Activated naive CD4-positive, alpha-beta T cell treated with anti-CD3 and anti-CD28 coated beads, Interleukin-2, amount 50 U/mL, for 72 hours (primary cell): ENCODE measurements around the gene PIP4K2B. TPM values are rescaled to one million over a fixed set of nuclear protein-coding genes. Genes with fewer than 3 reads are reported as not detected.
"Not testable (repeated sequence)": the region's sequence is repeated elsewhere in the genome, so short reads cannot be mapped to it uniquely, and the experiment has no call there.

ENCODE experiments used
- ATAC-seq, 2 donors: fragments of 150-1000 bp; cut with Tn5 transposase; 2 replicates each; pipeline ENCODE4 v1.10.0; 2021; ENCODE audit warnings: mild to moderate bottlenecking in 2 of 2, moderate library complexity in 2 of 2
- DNase-seq, 2 donors: peaks; one replicate each; pipeline ENCODE4 v3.0.0; 2021 to 2022; ENCODE audit warnings: low spot score in 2 of 2
- H3K27ac Mint-ChIP-seq, 2 donors: one replicate each; pipeline ENCODE4 v1.8.0; 2022; ENCODE audit warnings: mild to moderate bottlenecking in 2 of 2, mixed read lengths in 2 of 2
- H3K36me3 Mint-ChIP-seq, 2 donors: one replicate each; pipeline ENCODE4 v1.8.0; 2022; ENCODE audit warnings: mixed read lengths in 2 of 2
- H3K9me3 Mint-ChIP-seq, 2 donors: one replicate each; pipeline ENCODE4 v1.8.0; 2022; ENCODE audit warnings: mixed read lengths in 2 of 2
- total RNA-seq, 2 donors: library from RNA; stranded (reverse); gene quantifications; one replicate each; pipeline ENCODE4 v1.2.3, GENCODE V29; 2022

The PIP4K2B gene
- total RNA-seq, 2 donors from 2014 or later, result 38.4 to 45.5 TPM

GRCh38 chr17:38789185-38789584 is 10.2 kb downstream of the PIP4K2B start:
- H3K9me3 Mint-ChIP-seq, result no peaks in the 10 kb centered on the region
- no peak overlapping the region for H3K27ac Mint-ChIP-seq
- DNase-seq (no peak), ATAC-seq (no peak)
- H3K36me3 Mint-ChIP-seq, result peaks cover 0 to 8% of the 10 kb centered on the region in 2 donors

DNA sequence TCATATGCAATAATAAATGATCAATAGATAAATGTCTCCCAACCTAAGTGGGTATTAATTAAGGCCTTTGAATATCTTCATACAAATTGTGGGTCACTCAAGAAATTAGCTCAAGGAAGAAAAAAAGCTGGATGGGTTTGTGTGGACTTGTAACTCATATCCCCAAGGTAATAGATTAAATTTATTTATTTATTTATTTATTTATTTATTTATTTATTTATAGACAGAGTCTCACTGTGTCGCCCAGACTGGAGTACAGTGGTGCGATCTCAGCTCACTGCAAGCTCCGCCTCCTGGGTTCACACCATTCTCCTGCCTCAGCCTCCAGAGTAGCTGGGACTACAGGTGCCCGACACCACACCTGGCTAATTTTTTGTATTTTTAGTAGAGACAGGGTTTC is 11.4 kb downstream of the PIP4K2B start:
- not testable (repeated sequence) for H3K9me3 Mint-ChIP-seq, ATAC-seq, H3K36me3 Mint-ChIP-seq

GRCh38 chr17:38786372-38786771 is 13.0 kb downstream of the PIP4K2B start:
- ATAC-seq (no peak), DNase-seq (no peak)
- peaks cover 0 to 8% of the 10 kb centered on the region in 2 donors for H3K36me3 Mint-ChIP-seq

More for the DNA sequence above, 11.4 kb downstream of the PIP4K2B start:
- not testable (repeated sequence) for H3K27ac Mint-ChIP-seq, DNase-seq

GRCh38 chr17:38783227-38783626 is 16.1 kb downstream of the PIP4K2B start:
- ATAC-seq (no peak), DNase-seq (no peak)
- no peak overlapping the region for H3K27ac Mint-ChIP-seq

More at GRCh38 chr17:38786372-38786771, 13.0 kb downstream of the PIP4K2B start:
- H3K9me3 Mint-ChIP-seq, result no peaks in the 10 kb centered on the region
- no peak overlapping the region for H3K27ac Mint-ChIP-seq

DNA sequence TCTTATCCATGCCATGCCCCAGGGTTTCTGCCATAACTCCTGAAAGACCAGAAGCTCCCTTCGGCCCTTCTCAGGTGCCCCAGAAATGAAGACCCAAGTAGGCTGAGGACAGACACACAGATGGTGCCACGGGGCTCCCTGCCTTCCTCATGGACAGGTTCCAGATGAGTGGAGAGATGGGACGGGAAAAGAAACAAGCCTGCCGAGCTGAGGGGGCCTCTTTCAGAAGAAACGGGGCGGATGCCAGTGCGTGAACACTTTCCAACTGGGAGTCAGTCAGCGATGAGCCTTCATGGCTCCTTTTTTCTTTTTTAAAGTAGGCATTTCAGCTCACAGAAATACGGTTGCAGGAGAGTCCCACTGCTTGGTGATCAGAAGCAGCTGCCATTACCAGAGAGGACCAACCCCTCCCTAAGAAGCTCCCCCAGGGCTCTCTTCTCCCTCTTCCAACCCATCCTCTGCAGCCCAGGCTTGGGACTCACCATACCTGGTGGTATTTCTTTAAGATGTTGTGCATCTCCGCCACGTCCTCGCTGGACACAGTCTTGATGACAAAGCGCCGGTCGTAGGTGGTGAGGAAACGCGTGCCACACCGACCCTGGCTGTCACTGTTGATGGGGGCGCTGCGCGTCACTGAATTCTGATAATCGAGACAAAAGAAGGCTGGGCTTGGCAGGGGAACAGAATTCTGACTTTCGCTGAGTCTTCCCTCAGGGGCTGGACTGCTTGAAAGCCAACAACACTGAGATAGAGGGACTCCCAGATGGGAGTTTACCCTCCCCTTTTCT is 19.2 kb downstream of the PIP4K2B start:
- Mint-ChIP-seq H3K9me3 (no peaks in the 10 kb centered on the region), H3K36me3 (no peaks in the 10 kb centered on the region), H3K27ac (peak overlapping the region in 1 of 2 donors; percentile 60)
- DNase-seq (no peak), ATAC-seq (no peak)

More at GRCh38 chr17:38783227-38783626, 16.1 kb downstream of the PIP4K2B start:
- peaks cover 0 to 8% of the 10 kb centered on the region in 2 donors for H3K36me3 Mint-ChIP-seq
- H3K9me3 Mint-ChIP-seq, result no peaks in the 10 kb centered on the region

DNA sequence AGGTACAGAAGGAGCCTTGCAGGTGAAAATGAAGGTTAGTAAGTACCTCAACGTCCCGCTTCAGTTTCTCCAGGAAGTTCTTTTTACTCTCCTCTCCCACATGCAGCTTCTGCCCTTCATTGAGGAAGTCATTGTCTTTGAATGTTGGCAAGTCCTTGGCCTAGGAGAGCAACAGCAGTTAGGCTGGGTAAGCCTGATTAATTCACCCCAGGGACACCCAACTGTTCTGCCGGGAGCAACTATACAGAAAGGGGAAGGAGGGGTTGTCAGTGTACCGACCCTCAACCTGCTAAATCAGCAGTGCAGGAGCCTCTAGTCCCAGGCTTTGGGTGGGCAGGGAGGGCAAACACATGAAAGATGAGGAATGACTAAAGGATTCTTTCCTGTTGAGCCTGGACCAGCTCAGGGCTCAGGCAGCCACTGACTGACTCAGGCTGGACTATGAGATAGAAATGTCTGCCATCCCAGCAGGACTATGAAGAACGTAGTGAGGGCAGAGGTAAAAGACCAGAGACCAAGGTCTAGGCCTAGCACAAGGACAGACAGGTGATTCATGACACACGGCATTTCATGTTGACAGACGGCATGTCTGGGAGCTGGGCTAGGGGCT is 21.6 kb downstream of the PIP4K2B start:
- Mint-ChIP-seq H3K9me3 (no peaks in the 10 kb centered on the region), H3K36me3 (peaks cover 0 to 4% of the 10 kb centered on the region in 2 donors), H3K27ac (no peak overlapping the region)
- no peak for DNase-seq
- no peak for ATAC-seq

- ATAC-seq (no peak), DNase-seq (no peak)
- Mint-ChIP-seq H3K27ac (peak overlapping the region in 1 of 2 donors; percentile 49), H3K9me3 (no peaks in the 10 kb centered on the region), H3K36me3 (peaks cover 0 to 4% of the 10 kb centered on the region in 2 donors)
Observed at GRCh38 chr17:38773258-38773657, 26.1 kb downstream of the PIP4K2B start.

DNA sequence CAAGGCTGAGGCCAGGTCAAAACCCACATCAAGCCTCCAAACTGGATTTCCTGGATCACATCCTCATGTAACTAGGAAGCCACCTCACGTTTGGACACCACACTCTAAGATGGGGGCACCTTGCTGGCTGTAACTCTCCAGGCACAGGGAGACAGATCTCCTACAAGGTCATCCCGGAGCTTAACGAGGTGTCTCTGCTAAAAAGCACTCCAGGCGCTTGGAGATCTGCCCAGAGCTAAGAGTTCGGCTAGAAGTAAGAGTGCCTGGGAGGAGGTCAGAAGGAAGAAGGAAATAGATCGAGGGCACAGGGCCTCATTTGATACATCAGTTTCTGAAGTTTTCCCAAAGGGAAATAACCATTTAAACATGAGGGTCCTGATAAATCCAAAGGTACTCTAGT is 30.9 kb downstream of the PIP4K2B start:
- ATAC-seq (no peak), DNase-seq (no peak)
- Mint-ChIP-seq H3K27ac (peak overlapping the region in 1 of 2 donors; percentile 65), H3K9me3 (no peaks in the 10 kb centered on the region), H3K36me3 (peaks cover 3 to 18% of the 10 kb centered on the region in 2 donors)

DNA sequence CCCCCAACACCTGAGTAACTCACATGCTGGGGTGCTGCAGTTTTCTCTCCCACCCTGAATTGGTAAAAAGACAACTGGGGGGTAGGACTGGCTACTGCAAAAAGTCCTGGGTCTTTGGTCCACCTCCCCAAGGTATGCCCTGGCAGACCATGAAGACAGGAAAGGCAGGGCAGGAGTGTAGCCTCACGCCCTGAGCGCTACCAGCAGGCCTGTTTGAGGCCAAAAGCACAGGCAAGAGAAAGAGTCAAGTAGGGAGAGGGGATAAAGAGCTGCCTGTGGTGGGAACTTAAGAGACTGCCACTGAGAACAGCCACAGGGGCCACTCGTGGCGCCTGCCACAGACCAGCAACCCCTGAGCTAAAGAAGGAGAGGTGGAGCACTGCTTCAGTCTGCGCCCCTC is 33.0 kb downstream of the PIP4K2B start:
- H3K36me3 Mint-ChIP-seq, result peaks cover 0 to 22% of the 10 kb centered on the region in 2 donors
- H3K27ac Mint-ChIP-seq, result peak overlapping the region; percentile 23 to 96
- H3K9me3 Mint-ChIP-seq, result no peaks in the 10 kb centered on the region
- DNase-seq (no peak), ATAC-seq (no peak)

DNA sequence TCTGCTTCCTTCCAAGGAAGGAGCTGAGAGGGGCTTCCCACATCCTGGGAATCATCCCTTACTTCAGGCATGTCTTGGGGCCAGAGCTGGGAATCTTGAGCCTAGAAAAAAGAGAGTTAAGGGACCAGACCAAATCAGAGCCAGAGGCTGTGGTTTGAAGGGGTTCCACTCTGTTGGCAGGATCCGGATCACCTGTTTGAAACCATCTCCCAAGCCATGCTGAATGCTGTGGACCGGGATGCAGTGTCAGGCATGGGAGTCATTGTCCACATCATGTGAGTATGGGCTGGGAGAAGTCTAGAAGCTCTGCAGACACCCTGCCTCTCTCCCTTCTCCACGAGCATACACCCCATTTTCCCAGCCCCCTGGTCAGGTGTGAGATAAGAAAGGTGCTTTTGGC is 37.1 kb downstream of the PIP4K2B start:
- Mint-ChIP-seq H3K27ac (peak overlapping the region; percentile 53 to 65), H3K36me3 (peaks cover 0 to 22% of the 10 kb centered on the region in 2 donors), H3K9me3 (no peaks in the 10 kb centered on the region)
- DNase-seq (no peak), ATAC-seq (no peak)

DNA sequence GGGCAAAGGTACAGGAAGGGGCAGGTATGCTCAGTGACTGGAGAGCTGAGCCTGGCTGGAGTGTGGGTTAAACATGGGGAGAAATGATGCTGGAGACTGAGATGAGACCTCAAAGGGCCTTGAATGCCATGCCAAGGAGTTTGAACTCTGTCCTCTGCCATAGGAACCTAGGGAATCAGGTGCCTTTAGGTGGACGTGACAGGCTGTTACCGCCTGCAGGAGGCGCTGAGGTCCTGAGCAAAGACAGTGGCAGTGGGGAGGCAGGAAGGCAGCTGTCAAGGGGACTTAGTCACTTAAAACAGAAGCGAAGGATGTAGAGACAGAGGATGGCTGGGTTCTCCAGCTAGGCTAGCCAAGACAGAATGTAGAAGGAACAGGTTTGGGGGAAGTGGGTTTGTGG is 37.7 kb downstream of the PIP4K2B start:
- ATAC-seq (peak; percentile 46 to 65), DNase-seq (peak in 1 of 2 donors; percentile 46)
- H3K9me3 Mint-ChIP-seq, result no peaks in the 10 kb centered on the region
- peaks cover 0 to 16% of the 10 kb centered on the region in 2 donors for H3K36me3 Mint-ChIP-seq
- H3K27ac Mint-ChIP-seq, result peak overlapping the region; percentile 53 to 65

DNA sequence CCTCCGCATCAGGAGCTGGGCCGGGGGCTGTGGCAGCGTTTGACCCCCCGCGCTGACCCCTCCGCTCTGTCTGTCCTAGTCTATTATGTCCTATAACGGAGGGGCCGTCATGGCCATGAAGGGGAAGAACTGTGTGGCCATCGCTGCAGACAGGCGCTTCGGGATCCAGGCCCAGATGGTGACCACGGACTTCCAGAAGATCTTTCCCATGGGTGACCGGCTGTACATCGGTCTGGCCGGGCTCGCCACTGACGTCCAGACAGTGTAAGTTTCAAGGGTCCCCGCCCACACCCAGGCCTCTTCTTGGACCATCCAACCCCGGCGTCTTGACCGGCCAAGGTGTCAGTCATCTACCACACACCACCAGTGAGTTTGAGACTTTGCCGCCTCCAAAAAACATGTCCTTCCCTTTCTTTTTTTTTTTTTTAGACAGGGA is 46.3 kb downstream of the PIP4K2B start:
- peak overlapping the region; percentile 98 to 100 for H3K27ac Mint-ChIP-seq
- H3K9me3 Mint-ChIP-seq, result no peaks in the 10 kb centered on the region
- no peak for ATAC-seq
- no peak for DNase-seq
- H3K36me3 Mint-ChIP-seq, result peaks cover 23 to 33% of the 10 kb centered on the region in 2 donors

- DNase-seq (peak; percentile 93 to 98), ATAC-seq (peak; percentile 89 to 90)
- Mint-ChIP-seq H3K27ac (peak within 1 kb of the TSS; percentile 98 to 100), H3K9me3 (no peaks in the 10 kb centered on the region), H3K36me3 (peaks cover 23 to 33% of the 10 kb centered on the region in 2 donors)
Observed at GRCh38 chr17:38752308-38753070, 46.9 kb downstream of the PIP4K2B start, which contains the start of gene PSMB3. PSMB3 (plus strand) TSS chr17:38752741; CDS start chr17:38752827, 86 bp downstream.

DNA sequence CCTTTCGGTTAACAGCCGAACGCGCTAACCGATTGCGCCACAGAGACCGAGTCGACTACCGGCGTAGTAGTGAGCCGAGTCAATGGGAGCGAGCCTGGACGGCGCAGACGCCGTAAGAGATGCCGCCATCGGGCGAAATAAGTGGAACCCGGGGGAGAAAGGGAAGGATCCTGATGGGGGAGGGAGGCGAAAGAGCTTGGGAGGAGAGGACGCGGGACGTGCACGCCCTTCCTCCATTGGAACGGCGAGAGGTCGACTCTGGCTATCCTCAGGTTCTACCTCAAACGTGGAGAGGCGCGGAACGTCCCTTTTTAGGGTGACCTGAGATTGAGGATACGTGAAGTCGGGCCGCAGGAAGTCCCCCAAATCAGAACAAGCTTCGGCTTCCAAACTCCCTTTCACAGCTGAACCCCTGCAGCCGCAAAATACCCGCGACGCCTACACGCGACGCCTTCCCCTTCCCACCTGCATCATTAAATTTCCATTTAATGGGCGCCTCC is 47.5 kb downstream of the PIP4K2B start:
- H3K27ac Mint-ChIP-seq, result peak overlapping the region; percentile 98 to 100
- no peaks in the 10 kb centered on the region for H3K9me3 Mint-ChIP-seq
- H3K36me3 Mint-ChIP-seq, result peaks cover 23 to 33% of the 10 kb centered on the region in 2 donors
- DNase-seq, result peak; percentile 85 to 95
- peak; percentile 30 to 46 for ATAC-seq

- Mint-ChIP-seq H3K9me3 (no peaks in the 10 kb centered on the region), H3K36me3 (peaks cover 23 to 33% of the 10 kb centered on the region in 2 donors), H3K27ac (peak overlapping the region; percentile 98 to 100)
- DNase-seq (no peak), ATAC-seq (no peak)
Observed at GRCh38 chr17:38751144-38751807, 48.1 kb downstream of the PIP4K2B start.
